SJSA1 (cell line): Measurements from ENCODE around the gene TMEM234. TPM values are rescaled to one million over a fixed set of nuclear protein-coding genes. Genes with fewer than 3 reads are reported as not detected.
"Not testable (repeated sequence)": the region's sequence is repeated elsewhere in the genome, so short reads cannot be mapped to it uniquely, and the experiment has no call there.

Experiments used
- DNase-seq, 2 experiments: peaks; one replicate each; pipeline ENCODE4 v3.0.0-alpha.2; 2015 to 2020; ENCODE audit warnings: low spot score in 2 of 2, low read depth in 1 of 2
- H3K27ac ChIP-seq: fragments of 250-450 bp; sonication (Bioruptor Pico); 2 replicates; pipeline ENCODE4 v1.5.1; 2020; ENCODE audit warnings: mild to moderate bottlenecking, moderate library complexity
- H3K27me3 ChIP-seq: fragments of 250-450 bp; sonication (Bioruptor Pico); replicated peaks from 2 replicates; pipeline ENCODE4 v1.5.1; 2020; ENCODE audit warnings: mild to moderate bottlenecking, moderate library complexity
- H3K36me3 ChIP-seq: fragments of 250-450 bp; sonication (Bioruptor Pico); 2 replicates; pipeline ENCODE4 v1.5.1; 2020; ENCODE audit warnings: mild to moderate bottlenecking
- H3K4me1 ChIP-seq: fragments of 250-450 bp; sonication (Bioruptor Pico); replicated peaks from 2 replicates; pipeline ENCODE4 v1.6.1; 2021; ENCODE audit warnings: mild to moderate bottlenecking
- H3K4me3 ChIP-seq: fragments of 250-450 bp; sonication (Bioruptor Pico); 2 replicates; pipeline ENCODE4 v1.5.1; 2020; ENCODE audit warnings: mild to moderate bottlenecking
- H3K9me3 ChIP-seq: fragments of 250-450 bp; sonication (Bioruptor Pico); replicated peaks from 2 replicates; pipeline ENCODE4 v1.5.1; 2020; ENCODE audit warnings: mild to moderate bottlenecking
- total RNA-seq: library from RNA; depleted of rRNA; stranded (reverse); fragments of >200 nt; shearing (Covaris generic); gene quantifications from 2 replicates; pipeline ENCODE4 v1.2.3, GENCODE V29; 2014; rRNA removed

Gene TMEM234
- total RNA-seq = 9.2 and 13.5 TPM in 2 replicates

DNA sequence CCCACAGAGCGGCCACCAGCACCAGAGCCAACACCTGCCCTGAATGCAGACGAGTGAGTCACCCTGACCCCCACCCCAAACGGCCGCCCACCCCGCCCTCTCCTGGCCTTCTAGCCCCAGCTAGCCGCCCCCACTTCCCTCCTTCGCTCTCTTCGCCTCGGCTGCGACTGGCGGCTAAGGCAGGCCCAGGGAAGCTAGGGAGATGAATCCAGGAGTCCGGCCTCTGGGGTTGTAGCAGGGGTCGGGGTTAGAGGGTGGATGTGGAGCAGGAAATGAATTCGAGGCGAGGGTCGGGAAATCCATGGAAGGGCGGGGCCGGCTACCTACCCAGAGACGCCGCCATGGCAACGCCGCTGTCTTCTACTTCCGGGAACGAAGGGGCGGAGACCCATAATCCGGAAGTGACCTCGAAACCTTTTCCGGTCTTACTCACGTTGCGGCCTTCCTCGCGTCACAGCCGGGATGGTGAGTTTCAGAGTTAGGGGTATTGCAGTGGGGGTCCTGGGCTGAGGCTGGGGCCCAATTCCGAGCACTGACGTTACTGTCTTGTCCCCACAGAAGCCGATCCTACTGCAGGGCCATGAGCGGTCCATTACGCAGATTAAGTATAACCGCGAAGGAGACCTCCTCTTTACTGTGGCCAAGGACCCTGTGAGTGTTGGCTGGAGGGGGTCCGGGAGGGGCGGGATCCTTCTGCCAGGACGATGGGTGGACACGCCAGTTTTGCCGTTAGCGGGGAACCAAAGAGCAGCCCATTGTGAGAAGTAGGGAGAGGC, at the start of gene TMEM234, which contains the start of gene EIF3I:
Gene TMEM234, minus strand, starts transcription at position 374 of the 776 bp plus-strand sequence. Its CDS starts 31 bp downstream, at position 343.
Gene EIF3I, plus strand, starts transcription at position 428 of the 776 bp plus-strand sequence. Its CDS starts 35 bp downstream, at position 463.
- Histone ChIP-seq H3K36me3 (peaks cover 67% of the 10 kb centered on the region), H3K27ac (peak within 1 kb of the TSS; percentile 95), H3K9me3 (no peaks in the 10 kb centered on the region), H3K4me3 (peak within 1 kb of the TSS; percentile 68), H3K27me3 (no peaks in the 10 kb centered on the region), H3K4me1 (peaks cover 23% of the 10 kb centered on the region)
- peak; percentile 87 to 94 for DNase-seq

- Histone ChIP-seq H3K36me3 (no peaks in the 10 kb centered on the region), H3K4me1 (peaks cover 21% of the 10 kb centered on the region), H3K27me3 (no peaks in the 10 kb centered on the region), H3K9me3 (no peaks in the 10 kb centered on the region), H3K27ac (no peak overlapping the region), H3K4me3 (no peak overlapping the region)
- no peak for DNase-seq
Observed at GRCh38 chr1:32269744-32270143, 47.6 kb upstream of the TMEM234 start.

DNA sequence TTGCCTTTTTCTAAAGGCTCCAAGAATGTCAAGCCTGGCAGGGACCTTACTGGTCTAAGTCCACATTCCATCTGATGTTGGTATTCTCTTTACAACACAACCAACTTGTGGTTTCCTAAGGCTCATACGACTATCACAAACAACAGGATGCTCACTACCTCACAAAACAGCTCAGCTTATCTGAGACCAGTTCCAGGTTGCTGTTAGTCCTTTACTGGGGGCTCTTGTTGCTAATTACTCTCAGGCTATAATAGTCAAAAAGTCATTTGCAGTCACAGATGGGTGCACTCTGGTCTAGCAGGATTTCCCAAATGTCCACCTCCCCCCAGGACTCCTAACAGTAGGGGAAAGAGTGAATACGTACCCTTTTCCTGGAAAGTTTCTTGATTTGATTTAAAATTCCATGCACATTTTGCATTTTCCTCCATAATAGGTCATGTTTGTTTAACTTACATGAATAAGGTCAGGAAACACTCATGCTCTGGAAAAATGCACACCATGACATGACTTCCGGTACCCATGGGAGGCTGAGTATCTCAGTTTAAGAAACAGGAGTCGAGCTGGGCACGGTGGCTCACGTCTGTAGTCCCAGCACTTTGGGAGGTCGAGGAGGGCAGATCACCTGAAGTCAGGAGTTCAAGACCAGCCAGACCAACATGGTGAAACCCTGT, 44.9 kb upstream of the TMEM234 start:
- H3K27ac ChIP-seq = peak overlapping the region; percentile 68
- H3K9me3 ChIP-seq = no peaks in the 10 kb centered on the region
- peaks cover 12% of the 10 kb centered on the region for H3K4me1 ChIP-seq
- peak; percentile 71 to 72 for DNase-seq
- no peak overlapping the region for H3K4me3 ChIP-seq
- H3K27me3 ChIP-seq = no peaks in the 10 kb centered on the region
- H3K36me3 ChIP-seq = no peaks in the 10 kb centered on the region

DNA sequence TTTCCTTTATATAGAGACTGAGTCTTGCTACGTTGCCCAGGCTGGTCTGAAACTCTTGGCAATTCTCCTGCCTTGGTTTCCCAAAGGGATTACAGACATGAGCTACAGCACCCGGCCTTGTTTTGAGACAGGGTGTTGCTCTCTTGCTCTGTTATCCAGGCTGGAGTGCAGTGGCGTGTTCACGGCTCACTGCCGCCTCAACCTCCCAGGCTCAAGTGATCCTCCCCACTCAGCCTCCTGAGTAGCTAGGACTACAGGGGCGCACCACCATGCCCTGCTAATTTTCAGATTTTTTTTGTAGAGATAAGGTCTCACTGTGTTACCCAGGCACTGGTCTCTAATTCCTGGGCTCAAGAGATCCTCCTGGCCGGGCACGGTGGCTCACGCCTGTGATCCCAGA, 43.7 kb upstream of the TMEM234 start:
- H3K9me3 ChIP-seq = no peaks in the 10 kb centered on the region
- DNase-seq = no peak
- H3K4me3 ChIP-seq = no peak overlapping the region
- H3K27me3 ChIP-seq = no peaks in the 10 kb centered on the region
- no peaks in the 10 kb centered on the region for H3K36me3 ChIP-seq
- no peak overlapping the region; the same call in 1 of the 2 replicates for H3K27ac ChIP-seq
- H3K4me1 ChIP-seq = peaks cover 12% of the 10 kb centered on the region

GRCh38 chr1:32263744-32264143, 41.6 kb upstream of the TMEM234 start:
- Histone ChIP-seq H3K27me3 (no peaks in the 10 kb centered on the region), H3K27ac (no peak overlapping the region), H3K4me3 (no peak overlapping the region), H3K36me3 (no peaks in the 10 kb centered on the region), H3K4me1 (peaks cover 12% of the 10 kb centered on the region), H3K9me3 (no peaks in the 10 kb centered on the region)
- DNase-seq = no peak

DNA sequence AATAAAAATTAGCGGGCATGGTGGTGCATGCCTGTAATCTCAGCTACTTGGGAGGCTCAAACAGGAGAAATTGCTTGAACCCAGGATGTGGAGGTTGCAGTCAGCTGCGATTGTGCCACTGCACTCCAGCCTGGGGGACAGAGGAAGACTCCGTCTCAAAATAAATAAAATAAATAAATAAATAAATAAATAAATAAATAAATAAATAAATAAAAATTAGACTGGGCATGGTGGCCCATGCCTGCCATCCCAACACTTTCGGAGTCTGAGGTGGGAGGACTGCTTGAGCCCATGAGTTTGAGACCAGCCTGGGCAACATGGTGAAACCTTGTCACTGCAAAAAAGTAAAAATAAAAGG, 41.1 kb upstream of the TMEM234 start:
- not testable (repeated sequence) for H3K4me3 ChIP-seq, H3K27ac ChIP-seq, H3K9me3 ChIP-seq, DNase-seq, H3K36me3 ChIP-seq, H3K27me3 ChIP-seq
- H3K4me1 ChIP-seq = peaks cover 12% of the 10 kb centered on the region

DNA sequence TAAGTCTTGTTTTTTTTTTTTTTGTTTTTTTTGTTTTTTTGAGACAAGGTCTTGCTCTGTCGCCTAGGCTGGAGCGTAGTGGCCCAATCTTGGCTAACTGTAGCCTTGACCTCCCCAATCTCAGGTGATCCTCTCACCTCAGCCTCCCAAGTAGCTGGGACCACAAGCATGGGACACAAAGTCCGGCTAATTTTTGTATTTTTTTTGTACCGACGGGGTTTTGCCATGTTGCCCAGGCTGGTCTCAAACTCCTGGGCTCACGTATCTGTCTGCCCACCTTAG, 35.0 kb upstream of the TMEM234 start:
- H3K27ac ChIP-seq = no peak overlapping the region
- H3K27me3 ChIP-seq = no peaks in the 10 kb centered on the region
- no peak overlapping the region for H3K4me3 ChIP-seq
- no peaks in the 10 kb centered on the region for H3K9me3 ChIP-seq
- H3K4me1 ChIP-seq = no peaks in the 10 kb centered on the region
- H3K36me3 ChIP-seq = no peaks in the 10 kb centered on the region
- DNase-seq = no peak

- Histone ChIP-seq H3K27me3 (no peaks in the 10 kb centered on the region), H3K27ac (no peak overlapping the region), H3K9me3 (no peaks in the 10 kb centered on the region), H3K36me3 (no peaks in the 10 kb centered on the region), H3K4me3 (no peak overlapping the region), H3K4me1 (no peaks in the 10 kb centered on the region)
- no peak for DNase-seq
Observed at GRCh38 chr1:32256473-32257226, 34.5 kb upstream of the TMEM234 start.

DNA sequence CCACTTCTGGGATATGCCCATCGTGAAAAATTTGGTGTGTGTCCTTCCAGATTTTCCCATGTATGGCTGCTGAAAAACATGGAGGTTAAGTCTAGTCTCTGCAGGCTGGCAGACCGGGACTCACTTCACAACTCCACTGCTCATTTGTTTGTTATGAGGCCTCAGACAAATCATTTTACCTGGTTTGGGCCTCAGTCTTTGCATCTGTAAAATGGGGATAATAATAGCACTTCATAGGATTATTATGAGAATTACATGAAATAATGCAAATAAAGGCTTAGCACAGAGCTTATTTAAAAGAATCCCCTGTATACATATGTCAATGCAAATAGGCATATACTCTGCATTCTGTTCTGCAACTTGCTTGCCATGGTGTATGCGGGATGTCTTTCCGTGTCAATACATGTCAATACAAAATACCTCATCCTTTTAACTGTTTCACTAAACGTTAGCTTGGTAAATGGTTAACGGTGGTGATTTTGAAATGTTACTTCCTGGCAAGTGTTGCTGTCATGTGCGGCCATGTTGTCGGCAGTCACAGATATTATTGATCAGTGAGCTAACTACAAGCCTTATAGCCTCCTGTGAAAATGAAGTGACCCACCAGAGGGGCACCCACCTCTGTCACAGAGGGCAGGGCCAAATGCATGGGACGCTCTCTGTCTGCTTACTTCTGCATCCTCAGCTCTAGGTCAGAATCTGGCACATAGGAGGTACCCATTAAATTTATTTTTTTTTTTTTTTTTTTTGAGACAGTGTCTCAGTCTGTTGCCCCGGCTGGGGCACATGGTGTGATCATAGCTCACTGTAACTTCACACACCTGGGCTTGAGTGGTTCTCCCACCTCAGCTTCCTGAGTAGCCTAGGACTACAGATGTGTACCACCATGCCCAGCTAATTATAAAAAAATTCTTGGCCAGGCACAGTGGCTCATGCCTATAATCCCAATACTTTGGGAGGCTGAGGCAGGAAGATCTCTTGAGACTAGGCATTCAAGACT, 33.2 kb upstream of the TMEM234 start:
- Histone ChIP-seq H3K9me3 (no peaks in the 10 kb centered on the region), H3K4me3 (no peak overlapping the region), H3K4me1 (no peaks in the 10 kb centered on the region), H3K27me3 (no peaks in the 10 kb centered on the region), H3K27ac (no peak overlapping the region), H3K36me3 (no peaks in the 10 kb centered on the region)
- DNase-seq = no peak

DNA sequence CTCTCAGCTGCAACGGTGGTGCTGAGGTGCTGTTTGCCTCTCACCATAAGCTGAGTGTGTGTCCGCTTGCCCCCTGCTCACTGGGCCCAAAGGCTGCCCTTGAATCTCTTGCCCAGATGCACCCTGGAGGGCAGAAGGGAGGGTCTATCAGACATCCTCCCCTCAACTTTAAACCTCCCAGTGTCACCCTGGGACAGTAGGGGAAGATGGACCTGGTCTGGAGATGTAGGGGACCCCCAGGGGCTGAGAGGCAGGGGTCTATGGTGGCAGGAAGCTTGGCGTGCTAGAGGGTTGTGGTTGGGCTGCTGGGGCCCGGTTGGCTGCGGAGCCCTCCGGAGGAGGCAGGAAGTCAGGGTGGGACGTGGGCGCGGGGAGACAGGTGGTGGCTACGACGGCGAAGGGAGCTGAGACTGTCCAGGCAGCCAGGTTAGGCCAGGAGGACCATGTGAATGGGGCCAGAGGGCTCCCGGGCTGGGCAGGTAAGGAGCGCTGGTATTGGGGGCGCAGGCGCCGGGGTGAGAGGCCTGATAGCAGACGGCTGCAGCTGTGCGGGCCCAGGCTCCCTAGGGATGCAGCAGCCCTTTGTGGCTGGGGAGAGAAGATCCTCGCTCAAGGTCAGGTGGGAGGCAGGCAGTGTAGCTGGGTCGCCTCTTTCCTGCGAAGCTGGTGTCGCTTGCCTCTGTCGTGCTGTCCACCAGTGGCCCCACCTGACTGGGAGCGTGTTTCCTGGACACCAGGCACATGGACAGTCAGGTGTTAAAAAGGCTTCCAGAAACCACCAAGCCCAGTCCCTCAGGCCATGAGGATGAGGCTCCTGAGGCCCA, 29.0 kb upstream of the TMEM234 start, which contains the start of gene LCK:
Gene LCK, plus strand, starts transcription at position 373 of the 824 bp plus-strand sequence. CDS start 23,065 bp downstream, outside the sequence.
- no peak for DNase-seq
- Histone ChIP-seq H3K4me1 (peaks cover 24% of the 10 kb centered on the region), H3K4me3 (no peak within 1 kb of the TSS), H3K36me3 (no peaks in the 10 kb centered on the region), H3K9me3 (no peaks in the 10 kb centered on the region), H3K27ac (no peak within 1 kb of the TSS), H3K27me3 (no peaks in the 10 kb centered on the region)

GRCh38 chr1:32249831-32250525, 27.8 kb upstream of the TMEM234 start:
- peaks cover 24% of the 10 kb centered on the region for H3K4me1 ChIP-seq
- no peaks in the 10 kb centered on the region for H3K27me3 ChIP-seq
- no peak overlapping the region for H3K27ac ChIP-seq
- DNase-seq = no peak
- no peaks in the 10 kb centered on the region for H3K9me3 ChIP-seq
- no peak overlapping the region for H3K4me3 ChIP-seq
- H3K36me3 ChIP-seq = no peaks in the 10 kb centered on the region
